Activated naive CD4-positive, alpha-beta T cell treated with anti-CD3 and anti-CD28 coated beads for 36 hours (primary cell): Measurements from ENCODE around the gene BIK. TPM values are rescaled to one million over a fixed set of nuclear protein-coding genes. Genes with fewer than 3 reads are reported as not detected.
"Not testable (repeated sequence)": the region's sequence is repeated elsewhere in the genome, so short reads cannot be mapped to it uniquely, and the experiment has no call there.

Experiments
- CTCF ChIA-PET: fragments of 350-600 bp; sonication (Branson Sonifier 250); formaldehyde crosslinking; loops from one replicate; lab custom pipeline; 2021; ENCODE audit warnings: antibody characterized with exemption; lab: Charles Lee
- DNase-seq: peaks from one replicate; pipeline ENCODE4 v3.0.0-alpha.2; 2020
- H3K27ac Mint-ChIP-seq: one replicate; pipeline ENCODE4 v1.8.0; 2021; ENCODE audit warnings: mild to moderate bottlenecking, mixed read lengths
- H3K27me3 Mint-ChIP-seq: one replicate; pipeline ENCODE4 v1.8.0; 2021; ENCODE audit warnings: low read depth, mixed read lengths
- H3K36me3 Mint-ChIP-seq: one replicate; pipeline ENCODE4 v1.8.0; 2021; ENCODE audit warnings: low read depth, mixed read lengths
- H3K4me1 Mint-ChIP-seq: one replicate; pipeline ENCODE4 v1.8.0; 2021; ENCODE audit warnings: low read depth, mixed read lengths
- H3K4me3 Mint-ChIP-seq: one replicate; pipeline ENCODE4 v1.8.0; 2021; ENCODE audit warnings: mild to moderate bottlenecking, moderate library complexity, mixed read lengths
- H3K9me3 Mint-ChIP-seq: one replicate; pipeline ENCODE4 v1.8.0; 2021; ENCODE audit warnings: mixed read lengths
- intact Hi-C: fragments of 100-400 bp; cut with micrococcal nuclease; formaldehyde crosslinking; loops from one replicate; pipeline ENCODE4 v1.15.1; 2023
- total RNA-seq, 2 experiments: library from RNA; stranded (reverse); gene quantifications; one replicate each; pipeline ENCODE4 v1.2.3, GENCODE V29; 2021

BIK gene
- total RNA-seq, 2 experiments from 2014 or later = 2.0 to 2.5 TPM

GRCh38 chr22:43146332-43146731 lies 35.8 kb downstream of the BIK start:
- H3K36me3 Mint-ChIP-seq, H3K4me3 Mint-ChIP-seq, H3K27ac Mint-ChIP-seq, H3K9me3 Mint-ChIP-seq, DNase-seq, intact Hi-C loops, H3K27me3 Mint-ChIP-seq: not testable (repeated sequence)
- H3K4me1 Mint-ChIP-seq = peaks cover 28% of the 10 kb centered on the region
- CTCF ChIA-PET = interaction anchor here (1.4 kb wide), 1 partner anchor 41 kb away, joined by 5 read pairs; no protein-coding TSS in a partner anchor

GRCh38 chr22:43147821-43148220 lies 37.3 kb downstream of the BIK start:
- Mint-ChIP-seq H3K27ac (peak overlapping the region; percentile 69), H3K4me3 (peak overlapping the region; percentile 30), H3K4me1 (peaks cover 24% of the 10 kb centered on the region), H3K36me3 (peaks cover 1% of the 10 kb centered on the region), H3K27me3 (no peaks in the 10 kb centered on the region), H3K9me3 (no peaks in the 10 kb centered on the region)
- DNase-seq = no peak
- CTCF ChIA-PET = interaction anchor here (0.7 to 1.4 kb wide), 2 partner anchors 11 to 40 kb away, joined by 3 to 5 read pairs; no protein-coding TSS in a partner anchor
- intact Hi-C loops = no loop called here

GRCh38 chr22:43148581-43148980 lies 38.0 kb downstream of the BIK start:
- Mint-ChIP-seq H3K9me3 (no peaks in the 10 kb centered on the region), H3K4me3 (no peak overlapping the region), H3K36me3 (peaks cover 1% of the 10 kb centered on the region), H3K4me1 (peaks cover 26% of the 10 kb centered on the region), H3K27me3 (no peaks in the 10 kb centered on the region), H3K27ac (peak overlapping the region; percentile 36)
- no peak for DNase-seq
- CTCF ChIA-PET = interaction anchor here (0.6 kb wide), 1 partner anchor 230 kb away, joined by 3 read pairs; no protein-coding TSS in a partner anchor
- intact Hi-C loops = no loop called here

- H3K36me3 Mint-ChIP-seq = peaks cover 1% of the 10 kb centered on the region
- DNase-seq = no peak
- CTCF ChIA-PET = no interaction called here
These were observed 40.2 kb downstream of the BIK start for GRCh38 chr22:43150731-43151206.

GRCh38 chr22:43151251-43152002 lies 40.9 kb downstream of the BIK start, which contains the start of gene TSPO:
Gene TSPO (plus strand): TSS chr22:43151559. CDS start chr22:43159239, 7,680 bp downstream.
- Mint-ChIP-seq H3K27ac (peak within 1 kb of the TSS; percentile 80), H3K36me3 (peaks cover 1% of the 10 kb centered on the region), H3K4me1 (peaks cover 33% of the 10 kb centered on the region), H3K4me3 (peak within 1 kb of the TSS; percentile 86), H3K9me3 (no peaks in the 10 kb centered on the region), H3K27me3 (no peaks in the 10 kb centered on the region)
- intact Hi-C loops = loop anchor here (2.0 kb wide), 2 partner anchors 35 to 41 kb away; partner anchors contain the start of genes BIK and TTLL12
- CTCF ChIA-PET = no interaction called here
- DNase-seq = peak; percentile 57

More at GRCh38 chr22:43150731-43151206, 40.2 kb downstream of the BIK start:
- H3K4me1 Mint-ChIP-seq = peaks cover 31% of the 10 kb centered on the region
- peak overlapping the region; percentile 80 for H3K27ac Mint-ChIP-seq
- intact Hi-C loops = loop anchor here (2.0 kb wide), 1 partner anchor 36 kb away; the partner anchor contains the start of gene TTLL12
- H3K27me3 Mint-ChIP-seq = no peaks in the 10 kb centered on the region
- H3K9me3 Mint-ChIP-seq = no peaks in the 10 kb centered on the region
- H3K4me3 Mint-ChIP-seq = peak overlapping the region; percentile 86

- H3K4me3 Mint-ChIP-seq = peak overlapping the region; percentile 86
- H3K36me3 Mint-ChIP-seq = peaks cover 1% of the 10 kb centered on the region
- H3K9me3 Mint-ChIP-seq = no peaks in the 10 kb centered on the region
- intact Hi-C loops = loop anchor here (2.0 kb wide), 1 partner anchor 41 kb away; the partner anchor contains the start of gene BIK
- no peak for DNase-seq
- H3K4me1 Mint-ChIP-seq = peaks cover 32% of the 10 kb centered on the region
- CTCF ChIA-PET = no interaction called here
- no peaks in the 10 kb centered on the region for H3K27me3 Mint-ChIP-seq
- peak overlapping the region; percentile 51 for H3K27ac Mint-ChIP-seq
These were observed 41.4 kb downstream of the BIK start for GRCh38 chr22:43152003-43152356.

- Mint-ChIP-seq H3K27ac (peak overlapping the region; percentile 51), H3K9me3 (no peaks in the 10 kb centered on the region), H3K36me3 (peaks cover 1% of the 10 kb centered on the region), H3K27me3 (no peaks in the 10 kb centered on the region), H3K4me1 (peaks cover 27% of the 10 kb centered on the region), H3K4me3 (peak overlapping the region; percentile 86)
- CTCF ChIA-PET = interaction anchor here (0.6 kb wide), 1 partner anchor 138 kb away, joined by 3 read pairs; no protein-coding TSS in a partner anchor
- peak; percentile 70 for DNase-seq
- intact Hi-C loops = loop anchor here (2.0 kb wide), 1 partner anchor 42 kb away; the partner anchor contains the start of gene BIK
These were observed 42.0 kb downstream of the BIK start for GRCh38 chr22:43152357-43153071.

GRCh38 chr22:43153899-43154298 lies 43.3 kb downstream of the BIK start:
- Mint-ChIP-seq H3K27ac (no peak overlapping the region), H3K27me3 (no peaks in the 10 kb centered on the region), H3K4me3 (no peak overlapping the region), H3K4me1 (peaks cover 17% of the 10 kb centered on the region), H3K36me3 (peaks cover 1% of the 10 kb centered on the region), H3K9me3 (no peaks in the 10 kb centered on the region)
- CTCF ChIA-PET = no interaction called here
- intact Hi-C loops = loop anchor here (2.0 kb wide), 1 partner anchor 43 kb away; the partner anchor contains the start of gene BIK
- no peak for DNase-seq

GRCh38 chr22:43154887-43155536 lies 44.5 kb downstream of the BIK start:
- CTCF ChIA-PET = no interaction called here
- DNase-seq = no peak
- Mint-ChIP-seq H3K36me3 (peaks cover 1% of the 10 kb centered on the region), H3K27ac (no peak overlapping the region), H3K4me3 (no peak overlapping the region), H3K9me3 (no peaks in the 10 kb centered on the region), H3K27me3 (no peaks in the 10 kb centered on the region), H3K4me1 (peaks cover 16% of the 10 kb centered on the region)
- intact Hi-C loops = no loop called here

- peaks cover 16% of the 10 kb centered on the region for H3K4me1 Mint-ChIP-seq
- H3K27ac Mint-ChIP-seq = no peak overlapping the region
- H3K27me3 Mint-ChIP-seq = no peaks in the 10 kb centered on the region
- peaks cover 1% of the 10 kb centered on the region for H3K36me3 Mint-ChIP-seq
- intact Hi-C loops = no loop called here
- DNase-seq = no peak
- no peaks in the 10 kb centered on the region for H3K9me3 Mint-ChIP-seq
- no peak overlapping the region for H3K4me3 Mint-ChIP-seq
- CTCF ChIA-PET = no interaction called here
These were observed 45.2 kb downstream of the BIK start for GRCh38 chr22:43155789-43156188.

- no peaks in the 10 kb centered on the region for H3K36me3 Mint-ChIP-seq
- intact Hi-C loops = no loop called here
These were observed 45.9 kb downstream of the BIK start for GRCh38 chr22:43156413-43156812.

More at GRCh38 chr22:43156413-43156812, 45.9 kb downstream of the BIK start:
- peaks cover 14% of the 10 kb centered on the region for H3K4me1 Mint-ChIP-seq
- no peaks in the 10 kb centered on the region for H3K9me3 Mint-ChIP-seq
- H3K4me3 Mint-ChIP-seq = no peak overlapping the region
- CTCF ChIA-PET = no interaction called here
- H3K27me3 Mint-ChIP-seq = no peaks in the 10 kb centered on the region
- no peak overlapping the region for H3K27ac Mint-ChIP-seq
- DNase-seq = no peak
